HG02759 (cell line): Measurements from ENCODE around the gene TNFRSF25.

Source experiments
- ATAC-seq: cut with Tn5 transposase; IDR thresholded peaks from one replicate; pipeline ENCODE4 v1.9.1; 2021; ENCODE audit warnings: mild to moderate bottlenecking, moderate library complexity; ENCODE audit not compliant: unreplicated experiment

TNFRSF25 gene

DNA sequence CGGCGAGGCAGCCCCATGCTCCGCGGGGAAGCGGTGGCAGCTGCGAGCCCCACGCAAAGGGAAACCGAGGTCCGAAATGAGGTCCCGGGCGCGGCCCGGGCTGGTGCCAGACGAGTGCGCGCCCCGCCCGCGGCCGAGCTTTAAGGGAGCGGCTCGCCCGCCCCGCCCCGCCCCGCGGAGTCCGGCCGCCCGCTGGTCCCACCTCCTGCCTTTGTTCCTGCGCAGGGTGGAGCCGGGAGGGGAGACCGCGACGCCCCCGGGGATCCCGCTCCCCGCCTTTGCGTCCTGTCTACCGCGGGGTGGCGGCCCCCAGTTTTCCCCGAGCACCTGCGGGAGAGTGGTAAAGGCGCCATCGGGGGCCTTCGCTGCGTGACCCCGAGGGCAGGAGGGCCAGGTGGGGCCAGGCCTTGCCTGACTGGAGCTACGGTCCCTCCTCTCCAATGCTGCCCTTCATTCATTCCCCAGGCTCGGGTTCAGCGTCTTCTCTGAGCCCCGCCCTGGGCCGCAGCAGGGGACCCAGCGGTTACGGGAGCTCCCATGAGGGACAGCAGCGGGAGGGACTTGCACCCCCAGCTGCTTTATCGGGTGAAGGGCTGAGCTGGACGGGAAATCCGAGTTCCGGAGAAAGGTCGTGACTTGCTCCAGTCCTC, 46.0 kb downstream of the TNFRSF25 start, which contains the start of gene HES2:
Gene HES2, minus strand, starts transcription at position 116 of the 650 bp plus-strand sequence. Its CDS starts 99 bp downstream, at position 17.
- no peak for ATAC-seq

DNA sequence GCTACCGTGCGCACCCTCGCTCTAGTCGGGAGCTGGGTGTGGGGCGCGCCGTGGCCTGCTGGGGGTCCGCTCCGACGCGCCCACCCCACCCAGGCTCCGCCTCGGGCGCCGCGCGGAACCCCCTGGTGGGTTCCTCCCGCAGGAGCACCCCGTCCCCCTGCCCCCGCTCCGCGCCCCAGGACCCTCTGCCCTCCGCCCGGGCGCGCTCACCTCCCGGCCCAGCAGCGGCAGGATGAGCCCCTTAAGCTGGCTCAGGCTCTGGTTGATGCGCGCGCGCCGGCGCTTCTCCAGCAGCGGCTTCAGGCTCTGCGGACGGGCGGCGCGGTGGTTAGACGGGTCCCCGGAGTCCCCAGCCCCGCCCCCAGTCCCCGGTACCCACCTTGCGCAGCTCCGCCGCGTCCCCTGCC, 46.6 kb downstream of the TNFRSF25 start:
- no peak for ATAC-seq

DNA sequence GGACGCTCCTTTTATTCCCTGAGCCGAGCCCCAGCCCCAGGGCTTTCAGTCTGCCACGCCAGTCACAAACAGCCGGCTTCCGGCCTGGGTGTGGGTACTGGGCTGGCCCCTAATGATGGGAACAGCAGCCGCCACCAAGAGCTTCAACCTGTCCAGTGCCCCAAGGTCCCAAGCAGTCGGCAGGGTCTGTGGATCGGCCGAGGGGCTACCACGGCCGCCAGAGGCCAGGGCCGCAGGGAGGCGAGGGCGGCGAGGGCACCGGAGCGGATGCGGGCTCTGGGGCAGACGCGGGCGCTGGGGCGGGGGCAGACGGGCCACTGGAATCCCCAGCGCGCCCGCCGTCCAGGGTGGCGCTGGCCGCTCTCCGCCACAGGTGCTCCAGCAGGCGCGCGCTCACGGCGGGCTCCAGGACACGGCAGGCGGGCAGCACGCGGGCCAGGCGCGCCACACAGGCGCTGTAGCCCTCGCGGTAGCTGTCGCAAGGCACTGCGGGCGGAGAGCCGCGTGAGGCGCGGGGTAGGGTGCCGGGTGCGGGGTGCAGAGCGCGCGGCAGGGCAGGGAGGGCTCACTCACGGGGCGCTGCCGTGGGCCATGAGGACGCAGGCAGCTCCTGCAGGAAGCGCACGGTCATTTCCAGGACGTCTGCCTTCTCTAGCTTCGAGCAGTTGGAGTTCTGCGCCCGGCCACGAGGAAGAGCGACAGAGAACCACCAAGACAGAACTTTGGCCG, 47.1 kb downstream of the TNFRSF25 start:
- no peak for ATAC-seq

DNA sequence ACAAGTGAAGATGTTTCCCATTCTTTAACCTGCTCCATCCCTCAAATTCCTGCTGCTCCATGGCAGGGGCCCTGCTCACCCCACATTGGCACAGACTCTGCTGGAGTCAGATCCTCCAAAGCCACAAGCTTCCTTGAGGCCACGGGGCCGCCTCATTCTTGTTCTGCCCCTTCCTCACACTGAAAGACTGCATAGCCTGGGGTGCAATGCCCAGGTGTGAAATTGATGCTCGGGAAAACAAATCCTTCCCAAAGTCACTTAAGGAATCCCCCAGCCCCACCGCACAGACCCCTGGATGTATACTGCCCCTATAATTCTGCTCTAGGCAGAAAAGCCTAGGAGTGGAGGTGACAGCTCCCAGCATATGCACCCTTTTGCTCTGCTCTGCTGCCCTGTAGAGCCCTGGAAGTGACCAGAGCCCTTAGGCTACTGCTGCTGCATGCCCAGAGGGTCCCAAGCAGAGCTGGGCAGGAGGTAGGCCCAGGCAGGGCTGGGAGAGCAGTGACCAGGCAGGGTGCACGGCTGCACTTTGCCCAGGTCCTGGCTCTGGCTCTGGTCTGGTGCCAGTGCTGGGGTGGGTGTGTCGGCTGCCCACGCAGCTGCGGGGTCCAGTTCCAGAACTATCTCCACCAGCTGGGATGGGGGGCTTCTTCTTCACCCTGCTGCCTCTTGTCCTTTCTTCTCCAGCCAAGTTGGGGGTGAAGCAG, 47.9 kb downstream of the TNFRSF25 start:
- ATAC-seq: no peak

DNA sequence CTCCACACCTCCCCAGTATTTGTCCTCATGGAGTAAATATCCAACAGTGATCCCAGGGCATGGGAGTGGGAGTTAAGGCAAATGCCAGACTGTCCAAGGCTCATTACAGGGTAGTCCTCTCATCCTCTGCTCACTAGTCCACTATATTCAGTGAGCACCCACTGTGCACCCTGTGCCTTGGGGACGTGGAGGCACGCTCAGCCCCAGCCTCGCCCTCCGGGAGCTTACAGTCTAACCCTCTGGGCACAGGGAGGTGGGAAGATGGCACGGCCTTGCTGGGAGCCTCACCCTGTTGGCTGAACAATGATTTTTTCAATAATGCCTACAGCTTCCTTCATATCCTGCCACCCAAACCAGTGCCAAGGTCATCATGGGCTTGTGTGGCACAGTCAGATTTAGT, 49.1 kb downstream of the TNFRSF25 start:
- no peak for ATAC-seq

DNA sequence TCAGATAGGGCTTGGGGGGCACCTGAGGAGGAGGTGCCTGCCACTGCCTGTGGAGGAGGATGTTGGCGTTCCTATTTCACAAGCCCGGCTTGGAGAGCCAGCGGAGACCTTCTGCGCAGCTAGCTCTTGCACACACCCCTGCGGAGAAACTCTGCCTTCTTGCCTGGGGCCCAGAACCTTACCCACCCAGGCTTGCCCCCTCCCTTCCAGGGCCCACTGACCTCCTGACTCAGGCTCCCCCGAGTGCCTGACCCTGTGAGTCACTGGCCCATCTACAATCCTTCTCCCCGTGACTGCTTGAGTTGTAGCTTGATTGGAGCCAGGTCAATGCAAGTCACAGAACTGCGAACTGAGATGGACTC, 49.7 kb downstream of the TNFRSF25 start:
- ATAC-seq: no peak

DNA sequence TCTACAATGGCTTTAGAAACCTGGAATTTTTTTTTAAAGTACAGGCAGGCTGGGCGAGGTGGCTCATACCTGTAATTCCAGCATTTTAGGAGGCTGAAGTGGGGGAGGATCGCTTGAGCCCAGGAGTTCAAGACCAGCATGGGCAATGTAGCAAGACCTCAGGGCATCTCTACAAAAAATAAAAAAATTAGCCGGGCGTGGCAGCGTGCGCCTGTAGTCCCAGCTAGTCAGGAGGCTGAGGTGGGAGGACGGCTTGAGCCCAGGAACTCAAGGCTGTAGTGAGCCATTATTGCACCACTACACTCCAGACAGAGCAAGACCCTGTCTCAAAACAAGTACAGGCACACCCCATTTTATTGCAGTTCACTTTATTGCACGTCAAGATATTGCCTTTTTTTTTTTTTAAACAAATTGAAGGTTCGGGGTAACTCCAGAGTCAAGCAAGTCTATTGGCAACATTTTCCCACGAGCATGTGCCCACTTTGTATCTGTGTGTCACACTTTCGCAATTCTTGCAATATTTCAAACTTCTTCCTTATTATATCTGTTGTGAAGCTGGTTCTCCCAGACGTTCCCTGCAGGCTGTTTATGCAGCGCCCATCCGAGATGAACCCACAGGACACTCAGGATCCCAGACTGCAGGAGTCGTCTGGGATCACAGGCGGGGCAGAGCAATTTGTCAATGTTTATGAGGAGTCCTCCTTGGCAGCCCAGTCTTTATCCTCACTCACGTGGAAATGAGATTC, 50.9 kb downstream of the TNFRSF25 start:
- no peak for ATAC-seq

DNA sequence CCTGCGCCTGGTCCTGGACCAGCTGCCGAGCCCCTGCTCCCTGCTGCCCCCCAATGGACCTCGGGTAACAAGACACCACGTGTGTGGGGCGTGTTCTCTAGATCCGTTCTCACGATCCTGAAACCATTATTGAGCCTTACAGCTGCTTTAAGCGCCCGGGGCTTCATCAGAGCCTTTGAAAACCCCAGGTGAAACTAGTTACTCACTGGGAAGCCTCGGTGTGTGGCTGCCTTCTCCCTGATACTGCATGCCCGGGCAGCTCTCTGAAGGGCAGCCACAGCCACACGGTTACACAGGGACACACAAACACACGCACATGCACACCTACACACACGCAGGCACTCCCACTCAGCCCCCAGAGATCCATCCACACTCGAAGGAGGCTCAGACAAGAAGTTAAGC, 51.5 kb downstream of the TNFRSF25 start:
- ATAC-seq: no peak

DNA sequence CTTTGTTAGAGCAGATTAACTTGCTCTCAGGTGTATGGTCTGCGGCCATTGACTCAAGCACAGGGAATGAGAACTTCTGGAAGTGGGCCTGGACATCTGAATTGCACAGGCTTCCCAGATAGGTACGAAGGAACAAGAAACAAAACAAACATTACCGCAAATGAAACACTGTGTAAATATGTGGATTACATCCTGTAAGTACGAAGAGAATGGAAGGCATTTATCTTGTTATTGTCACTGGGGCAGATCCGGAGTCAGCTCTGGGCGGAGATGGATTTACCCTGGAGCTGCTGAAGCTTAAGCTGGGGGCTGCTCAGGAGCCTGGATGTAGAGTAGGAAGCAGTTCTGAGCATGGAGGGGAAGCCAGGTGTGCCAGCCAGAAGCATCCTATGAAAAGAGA, 53.1 kb downstream of the TNFRSF25 start:
- ATAC-seq: no peak
